ENCODE measurements around the gene MUC20. TPM values are rescaled to one million over a fixed set of nuclear protein-coding genes. Genes with fewer than 3 reads are reported as not detected.
"Not testable (repeated sequence)": the region's sequence is repeated elsewhere in the genome, so short reads cannot be mapped to it uniquely, and the experiment has no call there.

MUC20 gene, protein sequence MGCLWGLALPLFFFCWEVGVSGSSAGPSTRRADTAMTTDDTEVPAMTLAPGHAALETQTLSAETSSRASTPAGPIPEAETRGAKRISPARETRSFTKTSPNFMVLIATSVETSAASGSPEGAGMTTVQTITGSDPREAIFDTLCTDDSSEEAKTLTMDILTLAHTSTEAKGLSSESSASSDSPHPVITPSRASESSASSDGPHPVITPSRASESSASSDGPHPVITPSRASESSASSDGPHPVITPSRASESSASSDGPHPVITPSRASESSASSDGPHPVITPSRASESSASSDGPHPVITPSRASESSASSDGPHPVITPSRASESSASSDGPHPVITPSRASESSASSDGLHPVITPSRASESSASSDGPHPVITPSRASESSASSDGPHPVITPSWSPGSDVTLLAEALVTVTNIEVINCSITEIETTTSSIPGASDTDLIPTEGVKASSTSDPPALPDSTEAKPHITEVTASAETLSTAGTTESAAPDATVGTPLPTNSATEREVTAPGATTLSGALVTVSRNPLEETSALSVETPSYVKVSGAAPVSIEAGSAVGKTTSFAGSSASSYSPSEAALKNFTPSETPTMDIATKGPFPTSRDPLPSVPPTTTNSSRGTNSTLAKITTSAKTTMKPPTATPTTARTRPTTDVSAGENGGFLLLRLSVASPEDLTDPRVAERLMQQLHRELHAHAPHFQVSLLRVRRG
- 0.24 TPM in 1 of 2 replicates, not detected in the other for total RNA-seq (2021; fragmentation: NEBNext Ultra II Directional; extraction: Animal tissue kit (Norgen Biotek cat#: 25700))
- polyA plus RNA-seq (2011; rRNA removed) = 0.19 and 0.26 TPM in 2 replicates
- 0.26 TPM for polyA plus RNA-seq (2011; cell fraction: cytosol; rRNA removed)
- 0.27 TPM for polyA plus RNA-seq (2011; cell fraction: nucleus; rRNA removed)
- polyA plus RNA-seq (2012, experiment 1 of 2) = 0.13 to 0.19 TPM (median 0.15 TPM) in 3 of 4 replicates, not detected in the other
- not detected for polyA plus RNA-seq (2012, experiment 2 of 2)
- polyA plus RNA-seq (2013, experiment 1 of 2) = 0.16 TPM
- 0.33 TPM for polyA plus RNA-seq (2013, experiment 2 of 2)
- 0.16 TPM in 1 of 2 replicates, not detected in the other for polyA minus RNA-seq (2011; rRNA and poly(A)+ RNA removed)
- polyA minus RNA-seq (2011; cell fraction: cytosol; rRNA and poly(A)+ RNA removed) = not detected
- not detected for polyA minus RNA-seq (2011; cell fraction: nucleus; rRNA and poly(A)+ RNA removed)
- long read RNA-seq, experiment 1 = 0 reads
- long read RNA-seq, experiment 2 = 0 reads

DNA sequence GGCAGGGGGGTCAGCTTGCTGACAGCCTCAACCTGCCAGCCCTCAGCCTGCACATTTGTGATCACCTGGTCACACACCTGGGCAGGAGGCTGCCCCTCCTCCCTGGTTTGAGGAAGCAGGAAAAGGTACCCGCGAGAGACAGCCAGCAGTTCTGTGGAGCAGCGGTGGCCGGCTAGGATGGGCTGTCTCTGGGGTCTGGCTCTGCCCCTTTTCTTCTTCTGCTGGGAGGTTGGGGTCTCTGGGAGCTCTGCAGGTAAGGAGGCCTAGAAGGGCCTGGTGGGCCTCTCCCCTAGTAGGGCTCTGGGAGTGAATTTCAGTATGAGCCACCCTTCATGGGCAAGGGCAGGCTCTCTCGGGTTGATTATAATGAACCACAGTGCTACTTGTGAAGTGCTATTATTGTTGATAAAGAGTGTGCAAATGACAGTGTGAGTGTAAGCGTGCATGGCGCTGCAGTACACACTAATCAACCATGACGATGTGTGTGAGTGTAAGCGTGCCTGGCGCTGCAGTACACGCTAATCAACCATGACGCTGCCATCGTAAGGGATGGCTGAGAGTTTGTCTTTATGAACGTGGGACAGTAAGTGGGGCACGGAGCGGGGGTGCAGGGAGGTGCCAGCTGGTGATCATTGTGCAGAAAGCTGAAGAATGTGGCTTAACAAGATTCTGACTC lies at the start of gene MUC20:
Gene MUC20 (plus strand): TSS at position 148 of the 676 bp plus-strand sequence. CDS start 30 bp downstream, at position 178.
- CTCF ChIA-PET (ENCODE audit: partially characterized antibody) = interaction anchor here (0.6 to 2.5 kb wide), 6 partner anchors 9 to 784 kb away, joined by 3 to 10 read pairs (median 5); no protein-coding TSS in a partner anchor
- H3K56ac ChIP-seq (replicated peaks; ENCODE audit: insufficient read length, low read depth, low read length); H3K4me3 ChIP-seq (ENCODE audit: extremely low read depth in 1 of 4, insufficient read depth in 2 of 4, low read depth in 3 of 4, low read length in 4 of 4); H2BK12ac ChIP-seq (ENCODE audit: low read depth, low read length); H2BK120ac ChIP-seq (replicated peaks; ENCODE audit: low read depth, low read length); H3K27me3 ChIP-seq (replicated peaks in 1 of 4; ENCODE audit: control insufficient read depth in 3 of 4, extremely low read depth in 1 of 4, insufficient read depth in 3 of 4, low read length in 3 of 4); H2AK5ac ChIP-seq (ENCODE audit: low read depth, low read length); H3K14ac ChIP-seq (ENCODE audit: insufficient read length); H2BK20ac ChIP-seq (ENCODE audit: low read length); H3K79me1 ChIP-seq (ENCODE audit: low read depth, low read length); H3K4me2 ChIP-seq (ENCODE audit: insufficient read depth in 1 of 2, low read depth in 2 of 2, low read length in 2 of 2); POLR2A ChIA-PET (ENCODE audit: partially characterized antibody); H2AFZ ChIP-seq (ENCODE audit: low read length); H3K79me2 ChIP-seq (ENCODE audit: control insufficient read depth in 1 of 2, insufficient read depth in 2 of 2, low read length in 2 of 2); H3K4ac ChIP-seq (replicated peaks; ENCODE audit: insufficient read length, low read depth, low read length); H3K27ac ChIP-seq (ENCODE audit: low read depth, low read length); H2BK5ac ChIP-seq (ENCODE audit: low read depth, low read length); H4K91ac ChIP-seq (replicated peaks; ENCODE audit: insufficient read length, low read length); H4K20me1 ChIP-seq (replicated peaks in 1 of 2; ENCODE audit: control insufficient read depth in 1 of 2, insufficient read depth in 2 of 2, low read length in 2 of 2); H3K23ac ChIP-seq (ENCODE audit: insufficient read length); H3K18ac ChIP-seq (ENCODE audit: extremely low read depth, low read length); FAIRE-seq; H3K36me3 ChIP-seq (ENCODE audit: control insufficient read depth in 2 of 4, insufficient read depth in 4 of 4, low read length in 3 of 4); H3K23me2 ChIP-seq (ENCODE audit: low read depth, low read length); H4K5ac ChIP-seq (ENCODE audit: insufficient read length, low read depth, low read length); DNase-seq (ENCODE audit: low read depth in 1 of 2, low spot score in 2 of 2); H4K8ac ChIP-seq (ENCODE audit: extremely low read depth, insufficient read depth, low read length); H3K4me1 ChIP-seq (replicated peaks in 1 of 4; ENCODE audit: control insufficient read depth in 3 of 4, insufficient read depth in 4 of 4, low read length in 3 of 4); H3K9ac ChIP-seq (replicated peaks in 1 of 4; ENCODE audit: extremely low read depth in 1 of 4, low read depth in 3 of 4, low read length in 3 of 4); H3K9me3 ChIP-seq (ENCODE audit: insufficient read depth in 2 of 2, low read depth in 1 of 2, low read length in 1 of 2): not testable (repeated sequence)
- 84% methylated on average over 13 of the region's 16 CpGs; no CpG with 5 or more reads in 1 of the 2 experiments for WGBS, 2 experiments (ENCODE audit: extremely low coverage in 1 of 2, insufficient coverage in 1 of 2, insufficient read length in 1 of 2, insufficient replicate concordance in 2 of 2, low coverage in 1 of 2, low lambda C conversion rate in 2 of 2, missing lambda C conversion rate in 1 of 2)
- H2BK15ac ChIP-seq (ENCODE audit: low read length) = 0 out of 2 replicates have a peak within 1 kb of the TSS, but pooled peaks have one; percentile 61

Data from H1 (cell line).